Myocyte (in vitro differentiated cells): Measurements from ENCODE around the gene DPP7. TPM values are rescaled to one million over a fixed set of nuclear protein-coding genes. Genes with fewer than 3 reads are reported as not detected.

Experiments used
- DNase-seq: peaks from one replicate; pipeline ENCODE4 v3.0.0-alpha.2; 2012; ENCODE audit warnings: low read depth
- polyA plus RNA-seq: library from polyadenylated mRNA; unstranded; fragments of >200 nt; gene quantifications from one replicate; pipeline ENCODE4 v1.2.1, GENCODE V29; 2012; ENCODE audit warnings: missing spikeins
- total RNA-seq: library from RNA; depleted of rRNA; stranded (reverse); fragments of >200 nt; gene quantifications from 2 replicates; pipeline ENCODE4 v1.2.3, GENCODE V29; 2014

Gene DPP7
- 132 and 142 TPM in 2 replicates for total RNA-seq
- polyA plus RNA-seq = 178 TPM

- peak; percentile 61 for DNase-seq
These were observed at the start of gene DPP7 for GRCh38 chr9:137114613-137115393. Gene DPP7, minus strand, starts transcription at chr9:137114733. Its CDS starts 20 bp downstream, at chr9:137114713.

GRCh38 chr9:137163805-137164204, 49.3 kb upstream of the DPP7 start:
- no peak for DNase-seq

- no peak for DNase-seq
These were observed 48.8 kb upstream of the DPP7 start for GRCh38 chr9:137163365-137163715.

- no peak for DNase-seq
These were observed 48.2 kb upstream of the DPP7 start for GRCh38 chr9:137162505-137163364.

- no peak for DNase-seq
These were observed 47.3 kb upstream of the DPP7 start for GRCh38 chr9:137161558-137162486.

GRCh38 chr9:137160716-137161557, 46.4 kb upstream of the DPP7 start:
- DNase-seq = no peak

GRCh38 chr9:137160054-137160425, 45.5 kb upstream of the DPP7 start:
- no peak for DNase-seq

GRCh38 chr9:137159105-137160053, 44.8 kb upstream of the DPP7 start:
- no peak for DNase-seq

GRCh38 chr9:137158625-137159024, 44.1 kb upstream of the DPP7 start:
- no peak for DNase-seq

- no peak for DNase-seq
These were observed 43.3 kb upstream of the DPP7 start for GRCh38 chr9:137157618-137158415.

GRCh38 chr9:137156567-137157375, 42.2 kb upstream of the DPP7 start:
- no peak for DNase-seq

- DNase-seq = no peak
These were observed 38.4 kb upstream of the DPP7 start for GRCh38 chr9:137152844-137153405.

GRCh38 chr9:137150617-137151457, 36.3 kb upstream of the DPP7 start:
- no peak for DNase-seq

- no peak for DNase-seq
These were observed 35.5 kb upstream of the DPP7 start for GRCh38 chr9:137149942-137150616.

GRCh38 chr9:137149363-137149762, 34.8 kb upstream of the DPP7 start:
- no peak for DNase-seq

GRCh38 chr9:137148661-137149060, 34.1 kb upstream of the DPP7 start:
- DNase-seq = no peak
